ENCODE results near the gene MAP2K5.

Gene MAP2K5

DNA sequence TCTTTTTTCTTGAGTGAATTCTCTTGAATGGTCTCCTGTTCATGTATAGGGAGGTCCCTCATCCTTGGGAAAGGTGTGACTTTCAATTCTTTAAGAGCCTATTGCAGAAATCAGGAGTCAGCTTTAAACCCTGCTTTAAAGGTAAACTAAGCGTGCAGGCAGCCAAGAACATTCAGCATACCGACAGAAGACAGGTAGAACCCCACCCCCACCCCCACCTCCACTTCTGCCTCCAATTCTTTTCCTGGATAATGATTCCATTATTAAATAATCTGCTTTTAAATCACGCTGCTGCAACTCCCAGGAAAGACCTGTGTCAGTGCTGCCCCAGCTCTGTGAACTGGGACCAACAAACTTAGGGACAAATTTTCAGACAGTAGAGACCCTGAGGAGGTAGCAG, 233.5 kb downstream of the MAP2K5 start:
- Histone ChIP-seq H2BK120ac (ENCODE audit: low read depth, low read length) (no peak overlapping the region), H3K23ac (ENCODE audit: low read length) (no peak overlapping the region), H3K56ac (ENCODE audit: low read length) (no peak overlapping the region), H3K79me2 (ENCODE audit: control insufficient read depth, insufficient read depth, low read length) (no peaks in the 10 kb centered on the region), H2BK5ac (ENCODE audit: low read length) (no peak overlapping the region), H3K27ac (ENCODE audit: low read depth, low read length) (no peak overlapping the region), H3K79me1 (ENCODE audit: low read length) (no peaks in the 10 kb centered on the region), H3K27me3 (ENCODE audit: insufficient read depth, low read length, poor library complexity) (no peaks in the 10 kb centered on the region), H2AK5ac (ENCODE audit: low read length) (no peak overlapping the region), H3K36me3 (ENCODE audit: control insufficient read depth, insufficient read depth, low read length) (no peaks in the 10 kb centered on the region), H2BK15ac (replicated peaks; ENCODE audit: low read depth) (no peak overlapping the region), H4K5ac (ENCODE audit: low read length) (no peak overlapping the region), H3K4me2 (ENCODE audit: low read length) (no peak overlapping the region), H3K18ac (ENCODE audit: low read length) (no peak overlapping the region), H4K8ac (ENCODE audit: low read depth, low read length) (no peak overlapping the region), H3K4ac (ENCODE audit: low read depth, low read length) (no peak overlapping the region), H3K4me1 (ENCODE audit: control insufficient read depth, low read depth, low read length) (peaks cover 2% of the 10 kb centered on the region), H3K4me3 (ENCODE audit: low read length) (no peak overlapping the region), H3K9ac (ENCODE audit: low read length) (no peak overlapping the region)
- DNase-seq, result no peak
- no CpG with 5 or more reads among the region's 3 CpGs for WGBS (ENCODE audit: extremely low coverage, insufficient coverage, low lambda C conversion rate)

- H3K9ac ChIP-seq (ENCODE audit: low read length), result no peak overlapping the region
- H4K8ac ChIP-seq (ENCODE audit: low read depth, low read length), result no peak overlapping the region
- H2BK120ac ChIP-seq (ENCODE audit: low read depth, low read length), result no peak overlapping the region
- H3K27ac ChIP-seq (ENCODE audit: low read depth, low read length), result no peak overlapping the region
- H3K4me3 ChIP-seq (ENCODE audit: low read length), result no peak overlapping the region
- H3K18ac ChIP-seq (ENCODE audit: low read length), result no peak overlapping the region
- no peak overlapping the region for H3K23ac ChIP-seq (ENCODE audit: low read length)
- no peak overlapping the region for H2AK5ac ChIP-seq (ENCODE audit: low read length)
- no CpG with 5 or more reads among the region's 3 CpGs for WGBS (ENCODE audit: extremely low coverage, insufficient coverage, low lambda C conversion rate)
- no peaks in the 10 kb centered on the region for H3K27me3 ChIP-seq (ENCODE audit: insufficient read depth, low read length, poor library complexity)
- no peak overlapping the region for H3K4me2 ChIP-seq (ENCODE audit: low read length)
- H3K4me1 ChIP-seq (ENCODE audit: control insufficient read depth, low read depth, low read length), result no peaks in the 10 kb centered on the region
- no peaks in the 10 kb centered on the region for H3K36me3 ChIP-seq (ENCODE audit: control insufficient read depth, insufficient read depth, low read length)
- H3K4ac ChIP-seq (ENCODE audit: low read depth, low read length), result no peak overlapping the region
- H2BK15ac ChIP-seq (replicated peaks; ENCODE audit: low read depth), result no peak overlapping the region
- no peak for DNase-seq
- H3K79me1 ChIP-seq (ENCODE audit: low read length), result no peaks in the 10 kb centered on the region
- H2BK5ac ChIP-seq (ENCODE audit: low read length), result no peak overlapping the region
- H4K5ac ChIP-seq (ENCODE audit: low read length), result no peak overlapping the region
- no peak overlapping the region for H3K56ac ChIP-seq (ENCODE audit: low read length)
- no peaks in the 10 kb centered on the region for H3K79me2 ChIP-seq (ENCODE audit: control insufficient read depth, insufficient read depth, low read length)
Measured at GRCh38 chr15:67776600-67776999, 234.1 kb downstream of the MAP2K5 start.

DNA sequence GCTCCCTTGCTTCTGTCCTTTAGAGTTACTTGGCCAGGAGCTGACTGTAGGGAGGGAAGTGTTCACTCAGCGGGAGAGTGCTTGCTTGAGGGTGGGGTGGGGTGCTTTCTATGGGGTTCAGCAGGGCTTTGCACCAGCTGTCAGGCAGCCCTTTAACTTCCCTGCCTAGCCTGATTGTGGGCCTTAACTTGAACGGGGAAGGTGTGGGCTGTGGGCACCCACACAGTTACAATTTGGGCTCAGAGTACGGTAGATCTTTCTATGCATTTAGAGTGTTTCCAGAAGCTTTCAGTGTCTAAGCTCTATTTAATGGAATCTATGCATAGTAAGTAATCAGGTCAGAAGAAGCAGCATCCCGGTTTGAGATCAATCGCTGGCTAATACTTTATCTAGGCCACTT, 234.6 kb downstream of the MAP2K5 start:
- Histone ChIP-seq H4K5ac (ENCODE audit: low read length) (no peak overlapping the region), H3K4me2 (ENCODE audit: low read length) (no peak overlapping the region), H3K27me3 (ENCODE audit: insufficient read depth, low read length, poor library complexity) (no peaks in the 10 kb centered on the region), H3K56ac (ENCODE audit: low read length) (no peak overlapping the region), H2BK5ac (ENCODE audit: low read length) (no peak overlapping the region), H3K27ac (ENCODE audit: low read depth, low read length) (no peak overlapping the region), H3K4me1 (ENCODE audit: control insufficient read depth, low read depth, low read length) (no peaks in the 10 kb centered on the region), H3K4ac (ENCODE audit: low read depth, low read length) (no peak overlapping the region), H3K4me3 (ENCODE audit: low read length) (no peak overlapping the region), H3K79me1 (ENCODE audit: low read length) (no peaks in the 10 kb centered on the region), H2BK120ac (ENCODE audit: low read depth, low read length) (no peak overlapping the region), H2AK5ac (ENCODE audit: low read length) (no peak overlapping the region), H3K36me3 (ENCODE audit: control insufficient read depth, insufficient read depth, low read length) (no peaks in the 10 kb centered on the region), H3K18ac (ENCODE audit: low read length) (no peak overlapping the region), H3K23ac (ENCODE audit: low read length) (no peak overlapping the region), H4K8ac (ENCODE audit: low read depth, low read length) (no peak overlapping the region), H3K79me2 (ENCODE audit: control insufficient read depth, insufficient read depth, low read length) (no peaks in the 10 kb centered on the region), H2BK15ac (replicated peaks; ENCODE audit: low read depth) (no peak overlapping the region), H3K9ac (ENCODE audit: low read length) (no peak overlapping the region)
- no peak for DNase-seq
- whole genome bisulfite sequencing (ENCODE audit: extremely low coverage, insufficient coverage, low lambda C conversion rate), result no CpG with 5 or more reads among the region's 5 CpGs

DNA sequence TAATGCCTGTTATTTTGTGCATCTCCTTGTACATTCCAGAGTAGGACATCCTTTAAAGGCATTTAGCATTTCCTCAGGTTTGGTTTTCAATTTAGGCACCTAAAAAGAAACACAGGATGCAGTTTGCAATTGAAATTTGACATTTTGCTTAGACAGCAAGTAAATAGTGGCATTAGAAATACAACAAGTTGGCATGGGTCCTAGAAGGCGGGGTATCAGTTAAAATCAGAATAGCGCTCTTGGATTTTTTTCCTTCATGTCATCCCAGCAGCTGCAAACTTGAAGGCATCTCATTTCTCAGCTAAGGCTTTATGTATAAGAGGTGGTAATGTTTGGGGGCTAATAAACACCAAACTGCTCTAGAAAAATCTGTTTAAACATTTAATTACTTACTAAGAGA, 235.3 kb downstream of the MAP2K5 start:
- H2BK5ac ChIP-seq (ENCODE audit: low read length), result no peak overlapping the region
- no peaks in the 10 kb centered on the region for H3K27me3 ChIP-seq (ENCODE audit: insufficient read depth, low read length, poor library complexity)
- H2AK5ac ChIP-seq (ENCODE audit: low read length), result no peak overlapping the region
- H3K18ac ChIP-seq (ENCODE audit: low read length), result no peak overlapping the region
- H3K4me1 ChIP-seq (ENCODE audit: control insufficient read depth, low read depth, low read length), result peaks cover 3% of the 10 kb centered on the region
- H3K79me2 ChIP-seq (ENCODE audit: control insufficient read depth, insufficient read depth, low read length), result no peaks in the 10 kb centered on the region
- H3K36me3 ChIP-seq (ENCODE audit: control insufficient read depth, insufficient read depth, low read length), result no peaks in the 10 kb centered on the region
- H3K4me2 ChIP-seq (ENCODE audit: low read length), result no peak overlapping the region
- WGBS (ENCODE audit: extremely low coverage, insufficient coverage, low lambda C conversion rate), result no CpG with 5 or more reads among the region's 2 CpGs
- no peak overlapping the region for H3K4ac ChIP-seq (ENCODE audit: low read depth, low read length)
- H3K9ac ChIP-seq (ENCODE audit: low read length), result no peak overlapping the region
- no peak overlapping the region for H2BK15ac ChIP-seq (replicated peaks; ENCODE audit: low read depth)
- no peak for DNase-seq
- H3K79me1 ChIP-seq (ENCODE audit: low read length), result no peaks in the 10 kb centered on the region
- H3K23ac ChIP-seq (ENCODE audit: low read length), result no peak overlapping the region
- no peak overlapping the region for H4K8ac ChIP-seq (ENCODE audit: low read depth, low read length)
- H4K5ac ChIP-seq (ENCODE audit: low read length), result no peak overlapping the region
- no peak overlapping the region for H3K56ac ChIP-seq (ENCODE audit: low read length)
- H3K4me3 ChIP-seq (ENCODE audit: low read length), result no peak overlapping the region
- H3K27ac ChIP-seq (ENCODE audit: low read depth, low read length), result no peak overlapping the region
- H2BK120ac ChIP-seq (ENCODE audit: low read depth, low read length), result no peak overlapping the region

GRCh38 chr15:67778968-67779548, 236.6 kb downstream of the MAP2K5 start:
- no peak overlapping the region for H3K9ac ChIP-seq (ENCODE audit: low read length)
- H2AK5ac ChIP-seq (ENCODE audit: low read length), result no peak overlapping the region
- DNase-seq, result no peak
- no peak overlapping the region for H2BK15ac ChIP-seq (replicated peaks; ENCODE audit: low read depth)
- H3K56ac ChIP-seq (ENCODE audit: low read length), result no peak overlapping the region
- H3K18ac ChIP-seq (ENCODE audit: low read length), result no peak overlapping the region
- no peak overlapping the region for H2BK5ac ChIP-seq (ENCODE audit: low read length)
- no peak overlapping the region for H3K23ac ChIP-seq (ENCODE audit: low read length)
- H3K27ac ChIP-seq (ENCODE audit: low read depth, low read length), result no peak overlapping the region
- H4K8ac ChIP-seq (ENCODE audit: low read depth, low read length), result no peak overlapping the region
- H3K4me3 ChIP-seq (ENCODE audit: low read length), result no peak overlapping the region
- no peak overlapping the region for H4K5ac ChIP-seq (ENCODE audit: low read length)
- H2BK120ac ChIP-seq (ENCODE audit: low read depth, low read length), result no peak overlapping the region
- no peaks in the 10 kb centered on the region for H3K36me3 ChIP-seq (ENCODE audit: control insufficient read depth, insufficient read depth, low read length)
- H3K4me2 ChIP-seq (ENCODE audit: low read length), result no peak overlapping the region
- H3K4me1 ChIP-seq (ENCODE audit: control insufficient read depth, low read depth, low read length), result peaks cover 4% of the 10 kb centered on the region
- H3K4ac ChIP-seq (ENCODE audit: low read depth, low read length), result no peak overlapping the region
- WGBS (ENCODE audit: extremely low coverage, insufficient coverage, low lambda C conversion rate), result no CpG with 5 or more reads among the region's 5 CpGs
- H3K27me3 ChIP-seq (ENCODE audit: insufficient read depth, low read length, poor library complexity), result no peaks in the 10 kb centered on the region
- H3K79me1 ChIP-seq (ENCODE audit: low read length), result no peaks in the 10 kb centered on the region
- H3K79me2 ChIP-seq (ENCODE audit: control insufficient read depth, insufficient read depth, low read length), result no peaks in the 10 kb centered on the region

DNA sequence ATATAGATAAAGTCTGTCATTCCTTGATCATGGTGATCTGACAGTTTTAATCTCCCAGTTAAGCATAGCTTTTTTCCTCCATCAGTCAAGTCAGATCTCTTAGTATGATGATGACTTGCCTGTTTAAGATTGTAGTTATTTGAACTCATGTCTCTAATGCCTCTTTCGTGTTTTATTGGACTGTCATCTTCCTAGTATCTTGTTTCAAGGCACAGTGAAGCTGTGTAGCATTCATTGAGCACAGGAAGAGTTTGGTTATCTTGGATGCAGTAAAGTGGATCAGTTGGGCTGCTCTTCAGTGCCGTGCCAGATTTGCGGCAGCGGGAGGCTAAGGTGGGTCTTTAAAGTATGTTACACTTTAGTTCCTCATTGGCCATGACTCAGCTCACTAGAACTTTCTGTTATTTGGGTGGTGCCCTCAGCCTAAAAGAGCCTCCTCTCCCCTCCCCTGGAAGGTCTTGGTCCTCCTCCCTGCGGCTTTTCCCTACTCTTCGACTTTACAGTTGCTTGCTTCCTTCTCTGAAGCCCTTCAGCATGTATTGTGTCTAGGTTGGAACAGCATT, 237.1 kb downstream of the MAP2K5 start:
- Histone ChIP-seq H3K36me3 (ENCODE audit: control insufficient read depth, insufficient read depth, low read length) (no peaks in the 10 kb centered on the region), H3K4ac (ENCODE audit: low read depth, low read length) (no peak overlapping the region), H3K18ac (ENCODE audit: low read length) (no peak overlapping the region), H3K4me3 (ENCODE audit: low read length) (no peak overlapping the region), H3K4me1 (ENCODE audit: control insufficient read depth, low read depth, low read length) (peaks cover 4% of the 10 kb centered on the region), H2AK5ac (ENCODE audit: low read length) (no peak overlapping the region), H2BK5ac (ENCODE audit: low read length) (no peak overlapping the region), H3K9ac (ENCODE audit: low read length) (no peak overlapping the region), H3K79me1 (ENCODE audit: low read length) (no peaks in the 10 kb centered on the region), H4K8ac (ENCODE audit: low read depth, low read length) (no peak overlapping the region), H3K27me3 (ENCODE audit: insufficient read depth, low read length, poor library complexity) (no peaks in the 10 kb centered on the region), H3K56ac (ENCODE audit: low read length) (no peak overlapping the region), H3K27ac (ENCODE audit: low read depth, low read length) (no peak overlapping the region), H3K79me2 (ENCODE audit: control insufficient read depth, insufficient read depth, low read length) (no peaks in the 10 kb centered on the region), H3K4me2 (ENCODE audit: low read length) (no peak overlapping the region), H4K5ac (ENCODE audit: low read length) (no peak overlapping the region), H3K23ac (ENCODE audit: low read length) (no peak overlapping the region), H2BK15ac (replicated peaks; ENCODE audit: low read depth) (no peak overlapping the region), H2BK120ac (ENCODE audit: low read depth, low read length) (no peak overlapping the region)
- no CpG with 5 or more reads among the region's 6 CpGs for WGBS (ENCODE audit: extremely low coverage, insufficient coverage, low lambda C conversion rate)
- peak; percentile 59 for DNase-seq
